Memory B cell (primary cell): ENCODE measurements around the gene ATP8B4.

ENCODE experiments used
- ATAC-seq: fragments of 150-1000 bp; cut with Tn5 transposase; 2 replicates; pipeline ENCODE4 v1.10.0; 2021; ENCODE audit warnings: low read depth, mild to moderate bottlenecking, moderate library complexity
- DNase-seq, 2 donors: peaks; one replicate each; pipeline ENCODE4 v3.0.0; 2022; ENCODE audit warnings: low spot score in 2 of 2
- H3K27ac Mint-ChIP-seq: one replicate; pipeline ENCODE4 v1.8.0; 2022; ENCODE audit warnings: mild to moderate bottlenecking, moderate library complexity, mixed read lengths
- H3K27me3 Mint-ChIP-seq: one replicate; pipeline ENCODE4 v1.8.0; 2022; ENCODE audit warnings: mixed read lengths
- H3K36me3 Mint-ChIP-seq: one replicate; pipeline ENCODE4 v1.8.0; 2022; ENCODE audit warnings: mild to moderate bottlenecking, mixed read lengths
- H3K4me1 Mint-ChIP-seq: one replicate; pipeline ENCODE4 v1.8.0; 2022; ENCODE audit warnings: mixed read lengths
- H3K4me3 Mint-ChIP-seq: one replicate; pipeline ENCODE4 v1.8.0; 2022; ENCODE audit warnings: mild to moderate bottlenecking, moderate library complexity, mixed read lengths
- H3K9me3 Mint-ChIP-seq: one replicate; pipeline ENCODE4 v1.8.0; 2022; ENCODE audit warnings: mixed read lengths

ATP8B4 gene

DNA sequence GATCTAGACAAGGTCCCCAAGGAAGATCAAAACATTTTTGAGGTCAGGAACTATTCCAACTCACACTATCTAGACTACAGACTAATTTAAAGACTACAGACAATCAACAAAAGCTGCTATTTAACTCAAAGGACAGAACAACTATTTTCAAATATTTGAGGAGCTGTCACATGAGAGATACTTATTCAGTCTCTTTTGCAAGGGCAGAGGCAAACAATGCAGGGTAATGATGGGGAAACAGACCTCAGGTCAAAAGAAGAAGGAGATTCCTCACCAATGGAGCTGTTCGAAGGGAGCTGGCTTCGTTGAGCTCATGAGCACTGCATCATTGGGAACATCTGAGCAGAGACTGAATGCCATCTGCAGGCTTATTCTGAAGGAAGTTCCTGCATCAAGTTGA, 266.3 kb downstream of the ATP8B4 start:
- Mint-ChIP-seq H3K4me1 (no peaks in the 10 kb centered on the region), H3K27ac (no peak overlapping the region), H3K36me3 (no peaks in the 10 kb centered on the region), H3K4me3 (no peak overlapping the region), H3K27me3 (no peaks in the 10 kb centered on the region), H3K9me3 (peaks cover 12% of the 10 kb centered on the region)
- DNase-seq (no peak), ATAC-seq (no peak)

- Mint-ChIP-seq H3K4me3 (no peak overlapping the region), H3K36me3 (no peaks in the 10 kb centered on the region), H3K4me1 (no peaks in the 10 kb centered on the region), H3K27ac (no peak overlapping the region), H3K9me3 (peaks cover 12% of the 10 kb centered on the region), H3K27me3 (no peaks in the 10 kb centered on the region)
- ATAC-seq: no peak
- DNase-seq: no peak
These were observed 270.2 kb downstream of the ATP8B4 start for GRCh38 chr15:49848807-49849206.

DNA sequence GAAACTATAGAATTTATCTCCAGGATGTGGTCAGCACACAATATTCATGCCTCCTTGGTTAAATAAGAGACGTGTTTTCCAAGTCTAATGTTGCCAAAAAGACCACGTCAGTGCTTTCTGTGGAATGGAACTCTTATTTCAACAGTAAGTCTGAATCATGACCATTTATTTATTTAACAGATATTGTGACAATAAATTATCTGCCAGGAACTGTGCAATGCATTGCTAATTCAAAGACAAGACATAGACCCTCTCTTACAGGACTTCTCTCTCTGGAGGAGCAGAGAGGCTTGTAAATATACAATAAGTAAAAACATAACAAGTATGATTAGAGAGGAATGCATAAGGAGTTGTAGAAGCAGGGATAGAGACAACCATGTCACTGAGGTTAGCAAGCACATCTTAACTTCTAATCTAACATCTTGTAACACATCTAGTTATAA, 270.7 kb downstream of the ATP8B4 start:
- no peaks in the 10 kb centered on the region for H3K36me3 Mint-ChIP-seq
- DNase-seq: no peak
- H3K27ac Mint-ChIP-seq: no peak overlapping the region
- H3K4me1 Mint-ChIP-seq: no peaks in the 10 kb centered on the region
- H3K27me3 Mint-ChIP-seq: no peaks in the 10 kb centered on the region
- H3K4me3 Mint-ChIP-seq: no peak overlapping the region
- no peak for ATAC-seq
- H3K9me3 Mint-ChIP-seq: peaks cover 12% of the 10 kb centered on the region

- Mint-ChIP-seq H3K36me3 (no peaks in the 10 kb centered on the region), H3K27ac (no peak overlapping the region)
These were observed 271.4 kb downstream of the ATP8B4 start for GRCh38 chr15:49847423-49848281.

DNA sequence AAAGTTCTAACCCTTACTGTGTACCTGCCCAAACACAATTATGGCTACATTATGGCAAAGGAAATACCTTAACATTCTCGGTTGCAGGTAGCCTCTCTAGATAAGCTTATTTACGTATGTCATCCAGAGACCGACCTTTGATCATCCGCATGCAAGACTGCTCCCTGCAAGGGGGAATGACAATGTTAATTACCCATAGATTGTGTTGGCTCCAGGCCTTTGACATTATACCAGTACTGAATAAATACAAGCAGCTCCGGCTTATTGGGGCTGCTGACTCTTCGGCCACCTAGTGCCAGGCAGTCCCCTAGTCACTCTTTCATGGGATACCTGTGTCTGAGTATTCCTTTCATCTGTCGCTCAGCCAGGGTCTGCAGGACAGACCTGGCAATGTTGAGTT, 274.6 kb downstream of the ATP8B4 start:
- no peak for ATAC-seq
- no peaks in the 10 kb centered on the region for H3K27me3 Mint-ChIP-seq
- H3K36me3 Mint-ChIP-seq: no peaks in the 10 kb centered on the region
- H3K4me1 Mint-ChIP-seq: no peaks in the 10 kb centered on the region
- H3K4me3 Mint-ChIP-seq: no peak overlapping the region
- no peak for DNase-seq
- no peak overlapping the region for H3K27ac Mint-ChIP-seq
- H3K9me3 Mint-ChIP-seq: peaks cover 5% of the 10 kb centered on the region

More at GRCh38 chr15:49847423-49848281, 271.4 kb downstream of the ATP8B4 start:
- Mint-ChIP-seq H3K4me3 (no peak overlapping the region), H3K27me3 (no peaks in the 10 kb centered on the region), H3K9me3 (peaks cover 13% of the 10 kb centered on the region), H3K4me1 (no peaks in the 10 kb centered on the region)
- DNase-seq (no peak), ATAC-seq (no peak)

DNA sequence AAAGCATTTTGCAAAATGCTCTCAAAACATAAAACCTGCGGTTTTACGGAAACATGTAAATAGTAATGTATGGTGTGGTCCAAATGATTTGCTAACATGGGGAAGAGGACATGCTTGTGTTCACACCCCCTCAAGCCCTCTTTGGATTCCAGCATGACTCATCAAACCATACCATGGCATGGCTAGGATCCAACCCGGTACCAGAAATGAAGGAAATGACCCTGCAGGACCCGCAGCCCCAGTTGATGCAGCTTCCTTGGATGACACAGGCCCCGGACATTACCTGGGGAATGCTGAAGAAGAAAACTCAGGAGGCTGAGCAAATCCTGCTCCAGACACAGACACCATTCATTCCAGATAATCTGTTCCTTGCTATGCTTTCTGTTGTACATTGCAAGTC, 275.3 kb downstream of the ATP8B4 start:
- H3K27me3 Mint-ChIP-seq: no peaks in the 10 kb centered on the region
- peaks cover 9% of the 10 kb centered on the region for H3K9me3 Mint-ChIP-seq
- H3K4me3 Mint-ChIP-seq: no peak overlapping the region
- ATAC-seq (no peak), DNase-seq (no peak)
- no peaks in the 10 kb centered on the region for H3K36me3 Mint-ChIP-seq
- H3K27ac Mint-ChIP-seq: no peak overlapping the region
- H3K4me1 Mint-ChIP-seq: no peaks in the 10 kb centered on the region

- Mint-ChIP-seq H3K27ac (no peak overlapping the region), H3K9me3 (peaks cover 12% of the 10 kb centered on the region), H3K27me3 (no peaks in the 10 kb centered on the region), H3K4me1 (no peaks in the 10 kb centered on the region), H3K36me3 (no peaks in the 10 kb centered on the region), H3K4me3 (no peak overlapping the region)
- no peak for DNase-seq
- ATAC-seq: no peak
These were observed 276.9 kb downstream of the ATP8B4 start for GRCh38 chr15:49842031-49842730.

DNA sequence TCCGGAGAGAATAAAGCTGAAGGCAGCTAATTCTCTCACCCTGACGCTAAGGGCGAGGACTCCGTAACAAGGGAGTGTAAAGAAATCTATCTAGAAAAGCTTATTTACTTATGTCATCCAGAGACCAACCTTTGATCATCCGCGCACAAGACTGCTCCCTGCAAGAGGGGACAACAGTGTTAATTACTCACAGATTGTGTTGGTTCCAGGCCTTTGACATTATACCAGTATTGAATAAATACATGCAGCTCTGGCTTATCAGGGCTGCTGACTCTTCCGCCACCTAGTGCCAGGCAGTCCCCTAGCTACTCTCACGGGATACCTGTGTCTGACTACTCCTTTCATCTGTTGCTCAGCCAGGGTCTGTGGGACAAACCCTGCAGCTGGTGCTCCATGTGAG, 286.5 kb downstream of the ATP8B4 start:
- no peak for DNase-seq

DNA sequence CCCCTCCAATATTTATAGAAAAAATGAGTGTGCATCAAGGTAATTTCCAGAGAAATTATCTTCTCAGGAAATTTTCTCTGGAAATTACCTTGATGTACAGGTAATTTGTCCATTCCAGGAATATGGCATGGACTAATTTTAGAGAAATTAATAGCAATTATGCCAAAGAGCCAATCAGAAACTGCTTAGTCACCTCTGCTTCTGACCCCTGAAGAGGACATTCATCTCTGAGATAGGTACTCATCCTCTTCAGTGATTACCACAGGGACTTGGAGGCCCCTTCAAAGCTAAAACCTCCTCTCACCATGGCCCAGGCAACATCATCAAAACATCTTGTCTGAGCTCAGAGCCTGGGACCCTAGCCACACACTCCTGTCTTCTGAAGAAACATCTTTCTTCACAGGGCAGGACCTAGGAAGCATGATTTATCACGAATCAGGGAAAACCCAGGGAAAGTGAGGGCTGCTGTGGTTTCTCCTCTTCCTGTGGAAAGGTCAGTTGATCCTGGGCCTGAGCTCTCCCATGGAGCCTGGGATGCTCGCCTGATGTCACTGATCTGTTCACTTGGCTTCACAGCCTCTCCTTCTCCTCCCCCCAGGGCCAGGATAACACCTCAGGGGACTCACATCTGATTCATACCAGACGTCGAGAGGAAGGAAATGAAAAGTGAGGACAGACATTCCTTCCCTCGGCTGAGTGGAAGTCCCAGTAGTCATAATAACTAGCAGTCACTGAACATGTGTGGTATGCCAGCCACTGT, 287.6 kb downstream of the ATP8B4 start:
- peaks cover 5% of the 10 kb centered on the region for H3K9me3 Mint-ChIP-seq
- no peaks in the 10 kb centered on the region for H3K27me3 Mint-ChIP-seq
- H3K27ac Mint-ChIP-seq: no peak overlapping the region
- H3K36me3 Mint-ChIP-seq: no peaks in the 10 kb centered on the region
- no peaks in the 10 kb centered on the region for H3K4me1 Mint-ChIP-seq
- H3K4me3 Mint-ChIP-seq: no peak overlapping the region
- no peak for DNase-seq
- no peak for ATAC-seq

More for the DNA sequence above, 286.5 kb downstream of the ATP8B4 start:
- H3K9me3 Mint-ChIP-seq: peaks cover 2% of the 10 kb centered on the region
- no peaks in the 10 kb centered on the region for H3K36me3 Mint-ChIP-seq
- no peak overlapping the region for H3K4me3 Mint-ChIP-seq
- H3K27me3 Mint-ChIP-seq: no peaks in the 10 kb centered on the region
- H3K27ac Mint-ChIP-seq: no peak overlapping the region
- no peak for ATAC-seq
- H3K4me1 Mint-ChIP-seq: no peaks in the 10 kb centered on the region

- Mint-ChIP-seq H3K27ac (no peak overlapping the region), H3K9me3 (peaks cover 5% of the 10 kb centered on the region), H3K36me3 (no peaks in the 10 kb centered on the region), H3K4me3 (no peak overlapping the region), H3K4me1 (no peaks in the 10 kb centered on the region), H3K27me3 (no peaks in the 10 kb centered on the region)
- DNase-seq (no peak), ATAC-seq (no peak)
These were observed 288.6 kb downstream of the ATP8B4 start for GRCh38 chr15:49830391-49830790.

- Mint-ChIP-seq H3K27ac (no peak overlapping the region), H3K4me3 (no peak overlapping the region), H3K4me1 (no peaks in the 10 kb centered on the region), H3K27me3 (peaks cover 2% of the 10 kb centered on the region), H3K9me3 (peaks cover 5% of the 10 kb centered on the region), H3K36me3 (no peaks in the 10 kb centered on the region)
- DNase-seq: no peak
- no peak for ATAC-seq
These were observed 291.7 kb downstream of the ATP8B4 start for GRCh38 chr15:49827311-49827710.

DNA sequence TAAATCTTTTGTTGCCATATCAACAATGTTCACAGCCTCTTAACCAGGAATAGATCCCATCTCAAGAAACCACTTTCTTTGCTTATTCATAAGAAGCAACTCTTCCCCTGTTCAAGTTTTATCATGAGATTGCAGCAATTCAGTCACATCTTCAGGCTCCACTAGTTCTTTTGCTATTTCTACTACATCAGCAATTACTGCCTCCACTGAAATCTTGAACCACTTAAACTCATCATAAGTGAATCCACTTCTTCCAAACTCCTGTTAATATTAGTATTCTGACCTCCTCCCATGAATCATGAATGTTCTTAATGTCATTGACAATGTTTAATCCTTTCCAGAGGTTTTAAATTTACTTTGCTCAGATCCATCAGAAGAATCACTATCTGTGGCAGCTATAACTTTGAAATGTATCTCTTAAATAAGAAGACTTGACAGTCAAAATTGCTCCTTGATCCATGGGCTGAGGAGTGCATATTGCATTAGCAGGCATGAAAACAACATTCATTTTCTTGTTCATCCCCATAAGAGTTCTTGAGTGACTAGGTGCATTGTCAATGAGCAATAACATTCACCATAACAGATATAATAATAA, 292.3 kb downstream of the ATP8B4 start:
- ATAC-seq: no peak
- Mint-ChIP-seq H3K4me1 (no peaks in the 10 kb centered on the region), H3K4me3 (no peak overlapping the region), H3K27ac (no peak overlapping the region), H3K36me3 (no peaks in the 10 kb centered on the region), H3K27me3 (peaks cover 2% of the 10 kb centered on the region), H3K9me3 (peaks cover 8% of the 10 kb centered on the region)
- DNase-seq: no peak

DNA sequence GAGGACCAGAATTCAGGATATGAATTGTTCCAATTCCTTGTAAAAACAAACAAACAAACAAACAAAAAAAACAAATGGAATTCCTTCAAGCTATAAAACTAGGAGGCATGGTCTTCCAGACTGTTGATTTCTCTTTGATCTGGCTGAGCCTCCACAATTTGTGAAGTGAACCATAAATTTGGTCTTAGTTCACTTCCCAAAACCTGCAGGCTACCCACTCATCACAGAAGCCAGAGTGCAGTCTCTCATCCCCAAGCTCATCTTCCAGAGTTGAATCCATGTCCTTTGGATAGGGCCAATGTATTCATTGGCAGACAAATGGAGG, 294.3 kb downstream of the ATP8B4 start:
- no peak for ATAC-seq
- H3K27me3 Mint-ChIP-seq: peaks cover 2% of the 10 kb centered on the region
- no peaks in the 10 kb centered on the region for H3K4me1 Mint-ChIP-seq
- no peak for DNase-seq
- H3K36me3 Mint-ChIP-seq: no peaks in the 10 kb centered on the region
- H3K27ac Mint-ChIP-seq: no peak overlapping the region
- H3K4me3 Mint-ChIP-seq: no peak overlapping the region
- H3K9me3 Mint-ChIP-seq: peaks cover 8% of the 10 kb centered on the region
